Mesodermal cell (in vitro differentiated cells): Measurements from ENCODE around the gene PRAMEF20. TPM values are rescaled to one million over a fixed set of nuclear protein-coding genes. Genes with fewer than 3 reads are reported as not detected.
"Not testable (repeated sequence)": the region's sequence is repeated elsewhere in the genome, so short reads cannot be mapped to it uniquely, and the experiment has no call there.

Experiments
- H3K27ac ChIP-seq: 2 replicates; pipeline ENCODE4 v1.7.0; 2013; ENCODE audit warnings: mild to moderate bottlenecking, low read depth, low read length, moderate library complexity; ENCODE audit not compliant: severe bottlenecking
- H3K36me3 ChIP-seq: 2 replicates; pipeline ENCODE4 v1.7.1; 2013; ENCODE audit warnings: mild to moderate bottlenecking, low read length, moderate library complexity; ENCODE audit not compliant: control insufficient read depth, insufficient read depth
- H3K4me1 ChIP-seq: one replicate; pipeline ENCODE4 v1.7.1; 2013; ENCODE audit warnings: mild to moderate bottlenecking, low read length; ENCODE audit not compliant: insufficient read depth, control insufficient read depth, poor library complexity, severe bottlenecking
- H3K4me3 ChIP-seq: 2 replicates; pipeline ENCODE4 v1.7.0; 2013; ENCODE audit warnings: low read length, control low read depth, mild to moderate bottlenecking; ENCODE audit not compliant: insufficient read depth, poor library complexity, severe bottlenecking; ENCODE audit errors: extremely low read depth
- H3K9me3 ChIP-seq: 2 replicates; pipeline ENCODE4 v1.7.1; 2013; ENCODE audit warnings: mild to moderate bottlenecking, low read length, moderate library complexity; ENCODE audit not compliant: control insufficient read depth
- WGBS, 2 experiments: methylation state at CpG; one replicate each; pipeline ENCODE4 v1.1.5; 2013; ENCODE audit warnings: missing lambda C conversion rate in 2 of 2; ENCODE audit not compliant: insufficient coverage in 2 of 2; 5-methylcytosine and 5-hydroxymethylcytosine counted together
- polyA plus RNA-seq, 2 experiments: library from polyadenylated mRNA; stranded (reverse); fragments of 50-300 nt; gene quantifications; one replicate each; pipeline ENCODE4 v1.2.3, GENCODE V29; 2013

The PRAMEF20 gene
- not detected for polyA plus RNA-seq (2013, experiment 1 of 2)
- polyA plus RNA-seq (2013, experiment 2 of 2), result not detected

GRCh38 chr1:13410150-13410549, at the start of gene PRAMEF20:
Gene PRAMEF20 (plus strand): TSS chr1:13410450. CDS start chr1:13416355, 5,905 bp downstream.
- not testable (repeated sequence) for H3K4me1 ChIP-seq, H3K27ac ChIP-seq, H3K36me3 ChIP-seq, H3K4me3 ChIP-seq
- no CpG with 5 or more reads among the region's 4 CpGs for WGBS, 2 experiments
- peaks cover 42% of the 10 kb centered on the region for H3K9me3 ChIP-seq

- not testable (repeated sequence) for H3K4me1 ChIP-seq, H3K27ac ChIP-seq, H3K9me3 ChIP-seq, H3K4me3 ChIP-seq, H3K36me3 ChIP-seq
- no CpG with 5 or more reads among the region's 7 CpGs for WGBS, 2 experiments
Observed at GRCh38 chr1:13362364-13362763, 47.9 kb upstream of the PRAMEF20 start.

- WGBS, 2 experiments, result no CpG with 5 or more reads among the region's 4 CpGs
- not testable (repeated sequence) for H3K4me1 ChIP-seq
Observed at GRCh38 chr1:13364928-13365327, 45.3 kb upstream of the PRAMEF20 start.

GRCh38 chr1:13366536-13366935, 43.7 kb upstream of the PRAMEF20 start:
- not testable (repeated sequence) for H3K27ac ChIP-seq, H3K4me1 ChIP-seq, H3K4me3 ChIP-seq, H3K36me3 ChIP-seq
- H3K9me3 ChIP-seq, result peaks cover 18% of the 10 kb centered on the region
- 60% methylated on average over 1 of the region's 3 CpGs; no CpG with 5 or more reads in 1 of the 2 experiments for WGBS, 2 experiments

More at GRCh38 chr1:13364928-13365327, 45.3 kb upstream of the PRAMEF20 start:
- H3K36me3 ChIP-seq, H3K27ac ChIP-seq, H3K4me3 ChIP-seq: not testable (repeated sequence)
- peaks cover 11% of the 10 kb centered on the region for H3K9me3 ChIP-seq

- H3K27ac ChIP-seq, result not testable (repeated sequence)
- 86 to 100% methylated on average over 2 of the region's 4 CpGs for WGBS, 2 experiments
Observed at GRCh38 chr1:13368544-13368943, 41.7 kb upstream of the PRAMEF20 start.

GRCh38 chr1:13378983-13379382, 31.3 kb upstream of the PRAMEF20 start:
- H3K4me1 ChIP-seq, H3K36me3 ChIP-seq, H3K4me3 ChIP-seq, H3K27ac ChIP-seq: not testable (repeated sequence)
- no CpG with 5 or more reads among the region's 3 CpGs for WGBS, 2 experiments
- H3K9me3 ChIP-seq, result peaks cover 14% of the 10 kb centered on the region

More at GRCh38 chr1:13368544-13368943, 41.7 kb upstream of the PRAMEF20 start:
- H3K4me1 ChIP-seq, H3K36me3 ChIP-seq, H3K4me3 ChIP-seq: not testable (repeated sequence)
- H3K9me3 ChIP-seq, result peaks cover 24% of the 10 kb centered on the region

GRCh38 chr1:13380380-13380779, 29.9 kb upstream of the PRAMEF20 start:
- H3K4me3 ChIP-seq, H3K27ac ChIP-seq, H3K36me3 ChIP-seq, H3K9me3 ChIP-seq, H3K4me1 ChIP-seq: not testable (repeated sequence)
- no CpG with 5 or more reads among the region's 3 CpGs for WGBS, 2 experiments

GRCh38 chr1:13389332-13389731, 20.9 kb upstream of the PRAMEF20 start, which contains the start of gene PRAMEF17:
Gene PRAMEF17 (plus strand): TSS chr1:13389632. CDS start chr1:13389658, 26 bp downstream.
- not testable (repeated sequence) for H3K4me3 ChIP-seq, H3K36me3 ChIP-seq, H3K27ac ChIP-seq, H3K4me1 ChIP-seq
- peaks cover 20% of the 10 kb centered on the region for H3K9me3 ChIP-seq

GRCh38 chr1:13393004-13393403, 17.2 kb upstream of the PRAMEF20 start:
- H3K36me3 ChIP-seq, H3K4me1 ChIP-seq, H3K27ac ChIP-seq, H3K4me3 ChIP-seq: not testable (repeated sequence)
- H3K9me3 ChIP-seq, result peaks cover 31% of the 10 kb centered on the region
- WGBS, 2 experiments, result 61 to 65% methylated on average over 4 to 7 of the region's 7 CpGs

- H3K4me3 ChIP-seq, H3K36me3 ChIP-seq, H3K27ac ChIP-seq, H3K4me1 ChIP-seq: not testable (repeated sequence)
- peaks cover 35% of the 10 kb centered on the region for H3K9me3 ChIP-seq
- WGBS, 2 experiments, result no CpG with 5 or more reads among the region's 32 CpGs
Observed at GRCh38 chr1:13394761-13395160, 15.5 kb upstream of the PRAMEF20 start.

GRCh38 chr1:13395311-13395710, 14.9 kb upstream of the PRAMEF20 start:
- not testable (repeated sequence) for H3K36me3 ChIP-seq, H3K4me3 ChIP-seq, H3K4me1 ChIP-seq, H3K27ac ChIP-seq
- H3K9me3 ChIP-seq, result peaks cover 37% of the 10 kb centered on the region
- WGBS, 2 experiments, result 84 to 98% methylated on average over 6 to 18 of the region's 22 CpGs
